GM21528 (cell line): Measurements from ENCODE around the gene MTTP.

Source experiments
- ATAC-seq: cut with Tn5 transposase; IDR thresholded peaks from one replicate; pipeline ENCODE4 v1.9.1; 2021; ENCODE audit warnings: mild to moderate bottlenecking, moderate library complexity; ENCODE audit not compliant: unreplicated experiment, low FRiP score

MTTP gene

DNA sequence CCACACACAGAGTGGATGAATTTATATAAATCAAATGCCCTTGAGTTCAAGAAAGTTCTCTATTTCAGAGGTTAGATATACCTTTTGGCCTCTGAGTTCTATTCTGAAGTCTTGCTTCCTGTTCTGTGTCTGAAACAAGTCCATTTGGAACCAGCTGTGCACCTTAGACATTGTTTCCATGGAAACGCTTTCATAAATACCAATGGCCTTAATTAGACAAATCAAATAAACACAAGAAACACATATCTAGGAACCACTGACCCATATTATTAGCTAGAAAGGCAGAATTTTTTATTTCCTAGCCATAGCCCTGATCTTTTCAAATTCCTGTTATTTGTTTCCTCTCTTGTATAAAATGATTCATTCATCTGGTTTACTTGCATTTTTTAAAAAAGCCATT, 91.4 kb downstream of the MTTP start:
- no peak for ATAC-seq

DNA sequence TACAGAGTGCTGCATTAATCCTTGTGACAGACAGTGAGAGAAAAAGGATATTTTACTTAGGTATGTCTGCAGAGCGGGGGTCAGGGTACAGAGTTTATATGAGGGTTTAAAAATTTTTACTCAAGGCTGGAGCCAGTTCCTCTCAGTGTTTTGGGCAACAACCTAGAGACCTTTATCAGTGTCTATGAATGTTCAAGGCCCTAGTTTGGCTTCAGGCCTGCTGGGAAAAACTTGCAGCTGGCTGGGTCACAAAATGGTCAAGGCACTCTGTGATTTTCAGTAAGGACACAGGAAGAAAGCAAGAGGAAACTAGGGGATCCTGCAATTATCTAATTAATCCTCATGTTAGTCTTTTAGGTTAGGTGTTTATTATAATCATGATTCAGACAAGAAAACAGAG, 93.8 kb downstream of the MTTP start:
- ATAC-seq, result no peak

GRCh38 chr4:99669084-99669483, 94.5 kb downstream of the MTTP start:
- no peak for ATAC-seq

DNA sequence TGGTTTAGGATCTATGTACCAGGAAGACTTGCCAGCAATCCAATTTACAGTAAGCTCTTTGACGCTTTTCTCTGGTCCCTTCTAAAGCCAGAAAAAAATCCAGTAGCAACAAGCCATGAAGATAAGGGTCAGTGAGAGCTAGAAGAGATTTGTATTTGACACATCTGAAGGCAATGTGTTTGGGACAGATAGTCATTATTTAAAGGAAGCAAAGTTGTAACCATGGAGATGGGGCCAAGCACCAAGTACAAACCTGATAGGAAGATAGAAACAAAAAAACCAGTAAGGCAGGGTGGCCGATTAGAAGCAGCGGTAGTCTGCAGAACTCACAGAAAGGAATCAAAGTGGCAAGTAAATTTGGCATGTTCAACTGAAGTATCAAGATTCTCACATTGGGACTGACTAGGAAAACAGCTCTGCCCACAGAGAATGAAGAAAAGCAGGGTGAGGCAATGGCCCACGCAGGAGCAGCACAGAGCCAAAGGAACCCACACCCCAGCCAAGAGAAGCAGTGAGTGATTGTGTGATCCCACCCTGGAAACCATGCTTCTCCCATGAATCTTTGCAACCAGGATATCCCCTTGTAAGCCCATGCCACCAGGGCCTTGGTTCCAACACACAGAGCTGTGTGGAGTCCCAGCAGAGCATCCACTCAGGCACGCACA, 95.9 kb downstream of the MTTP start:
- ATAC-seq, result no peak
